SK-N-SH treated with all-trans-retinoic acid at 6 μM for 48 hours (cell line): ENCODE results near the gene DNAAF1.

Experiments
- ATAC-seq: fragments of 200-7000 bp; cut with Tn5 transposase; 3 replicates; pipeline ENCODE4 v1.9.1; 2020; ENCODE audit warnings: mild to moderate bottlenecking, moderate library complexity
- ARNTL ChIP-seq: fragments of 450-650 bp; formaldehyde crosslinking; IDR thresholded peaks from 2 replicates; pipeline ENCODE4 v1.5.0; 2020; ENCODE audit warnings: low read depth, mild to moderate bottlenecking, moderate library complexity, borderline replicate concordance
- CSDC2 ChIP-seq: fragments of 250-450 bp; sonication (Bioruptor Pico); IDR thresholded peaks from 2 replicates; pipeline ENCODE4 v1.5.0; 2020; ENCODE audit warnings: mild to moderate bottlenecking, moderate library complexity
- ESRRG ChIP-seq: fragments of 250-450 bp; sonication (Bioruptor Pico); IDR thresholded peaks from 2 replicates; pipeline ENCODE4 v1.6.1; 2021; ENCODE audit warnings: mild to moderate bottlenecking
- GLIS3 ChIP-seq: fragments of 250-450 bp; sonication (Bioruptor Pico); IDR thresholded peaks from 2 replicates; pipeline ENCODE4 v1.5.0; 2020; ENCODE audit warnings: mild to moderate bottlenecking, moderate library complexity
- ISL1 ChIP-seq: fragments of 250-450 bp; sonication (Bioruptor Pico); IDR thresholded peaks from 2 replicates; pipeline ENCODE4 v2.1.2; 2022; ENCODE audit warnings: mild to moderate bottlenecking, moderate library complexity
- OSR1 ChIP-seq: fragments of 250-450 bp; sonication (Bioruptor Pico); IDR thresholded peaks from 2 replicates; pipeline ENCODE4 v1.8.0; 2022; ENCODE audit warnings: moderate library complexity, mild to moderate bottlenecking, inconsistent platforms
- PPARA ChIP-seq: fragments of 250-450 bp; sonication (Bioruptor Pico); IDR thresholded peaks from 2 replicates; pipeline ENCODE4 v1.5.0; 2020; ENCODE audit warnings: mild to moderate bottlenecking, borderline replicate concordance
- RARB ChIP-seq: fragments of 250-450 bp; sonication (Bioruptor Pico); IDR thresholded peaks from 2 replicates; pipeline ENCODE4 v1.8.0; 2021; ENCODE audit warnings: mild to moderate bottlenecking, moderate library complexity
- SNAI2 ChIP-seq: fragments of 250-450 bp; sonication (Bioruptor Pico); IDR thresholded peaks from 2 replicates; pipeline ENCODE4 v1.5.0; 2020; ENCODE audit warnings: mild to moderate bottlenecking, moderate library complexity
- TOX ChIP-seq: fragments of 250-450 bp; sonication (Bioruptor Pico); IDR thresholded peaks from 2 replicates; pipeline ENCODE4 v1.8.0; 2021; ENCODE audit warnings: mild to moderate bottlenecking, moderate library complexity, borderline replicate concordance
- ZC3H10 ChIP-seq: fragments of 250-450 bp; sonication (Bioruptor Pico); IDR thresholded peaks from 2 replicates; pipeline ENCODE4 v1.5.1; 2021; ENCODE audit warnings: mild to moderate bottlenecking, moderate library complexity
- ZFP3 ChIP-seq: fragments of 250-450 bp; sonication (Bioruptor Pico); IDR thresholded peaks from 2 replicates; pipeline ENCODE4 v1.5.0; 2020; ENCODE audit warnings: mild to moderate bottlenecking, moderate library complexity
- ZFP30 ChIP-seq: fragments of 450-650 bp; formaldehyde crosslinking; IDR thresholded peaks from 2 replicates; pipeline ENCODE4 v1.5.0; 2022; ENCODE audit warnings: mild to moderate bottlenecking, moderate library complexity
- ZNF565 ChIP-seq: fragments of 450-650 bp; formaldehyde crosslinking; conservative IDR thresholded peaks from 2 replicates; pipeline ENCODE4 v1.5.0; 2020; ENCODE audit warnings: low read depth, mild to moderate bottlenecking, moderate library complexity
- ZNF70 ChIP-seq: fragments of 450-650 bp; formaldehyde crosslinking; IDR thresholded peaks from 2 replicates; pipeline ENCODE4 v1.5.0; 2020; ENCODE audit warnings: mild to moderate bottlenecking, moderate library complexity
- ZNF8 ChIP-seq: fragments of 450-650 bp; formaldehyde crosslinking; IDR thresholded peaks from 2 replicates; pipeline ENCODE4 v1.5.0; 2020; ENCODE audit warnings: mild to moderate bottlenecking, moderate library complexity
- TF ChIP-seq, protein P1 (sequence below): fragments of 250-450 bp; sonication (Bioruptor Pico); IDR thresholded peaks from 2 replicates; pipeline ENCODE4 v1.5.1; 2020; ENCODE audit warnings: low read depth, mild to moderate bottlenecking, moderate library complexity
- TF ChIP-seq, protein P2 (sequence below): fragments of 250-450 bp; sonication (Bioruptor Pico); IDR thresholded peaks from 2 replicates; pipeline ENCODE4 v1.8.0; 2020; ENCODE audit warnings: mild to moderate bottlenecking, moderate library complexity, borderline replicate concordance
- TF ChIP-seq, protein P3 (sequence below): fragments of 250-450 bp; sonication (Bioruptor Pico); IDR thresholded peaks from 2 replicates; pipeline ENCODE4 v1.5.0; 2020; ENCODE audit warnings: mild to moderate bottlenecking, moderate library complexity
- TF ChIP-seq, protein P4 (sequence below): fragments of 250-450 bp; sonication (Bioruptor Pico); IDR thresholded peaks from 2 replicates; pipeline ENCODE4 v1.5.1; 2021; ENCODE audit warnings: mild to moderate bottlenecking, moderate library complexity
- TF ChIP-seq, protein P5 (sequence below): fragments of 250-450 bp; sonication (Bioruptor Pico); IDR thresholded peaks from 2 replicates; pipeline ENCODE4 v1.8.0; 2021; ENCODE audit warnings: low read depth, mild to moderate bottlenecking, moderate library complexity, borderline replicate concordance

Gene DNAAF1

DNA sequence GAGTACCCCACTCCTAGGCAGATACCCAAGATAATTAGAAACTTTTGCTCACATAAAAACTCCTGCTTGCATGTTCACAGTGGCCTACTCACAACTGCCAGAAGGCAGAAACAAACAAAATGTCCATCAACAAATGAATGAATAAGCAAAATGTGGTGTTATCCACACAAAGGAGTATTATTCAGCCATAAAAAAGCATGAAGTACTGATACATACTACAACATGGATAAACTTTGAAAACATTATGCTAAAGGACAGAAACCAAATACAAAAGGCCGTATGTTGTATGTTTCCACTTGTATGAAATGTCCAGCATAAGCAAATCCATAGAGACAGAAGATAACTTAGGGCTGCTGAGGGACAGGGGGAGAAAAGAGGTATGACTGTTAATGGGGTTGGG is 2.0 kb upstream of the DNAAF1 start:
- TF ChIP-seq ZC3H10 (CRISPR knock-in tag) (no peak), SNAI2 (CRISPR knock-in tag) (no peak), ARNTL (CRISPR knock-in tag) (no peak), ZNF8 (CRISPR knock-in tag) (no peak), TOX (no peak), CSDC2 (CRISPR knock-in tag) (no peak), ZNF565 (CRISPR knock-in tag) (no peak), GLIS3 (CRISPR knock-in tag) (no peak), ESRRG (CRISPR knock-in tag) (no peak), ZNF70 (CRISPR knock-in tag) (no peak), ZFP30 (CRISPR knock-in tag) (no peak), PPARA (CRISPR knock-in tag) (no peak), ISL1 (no peak), RARB (CRISPR knock-in tag) (no peak), ZFP3 (CRISPR knock-in tag) (no peak)
- TF ChIP-seq, protein P1, sequence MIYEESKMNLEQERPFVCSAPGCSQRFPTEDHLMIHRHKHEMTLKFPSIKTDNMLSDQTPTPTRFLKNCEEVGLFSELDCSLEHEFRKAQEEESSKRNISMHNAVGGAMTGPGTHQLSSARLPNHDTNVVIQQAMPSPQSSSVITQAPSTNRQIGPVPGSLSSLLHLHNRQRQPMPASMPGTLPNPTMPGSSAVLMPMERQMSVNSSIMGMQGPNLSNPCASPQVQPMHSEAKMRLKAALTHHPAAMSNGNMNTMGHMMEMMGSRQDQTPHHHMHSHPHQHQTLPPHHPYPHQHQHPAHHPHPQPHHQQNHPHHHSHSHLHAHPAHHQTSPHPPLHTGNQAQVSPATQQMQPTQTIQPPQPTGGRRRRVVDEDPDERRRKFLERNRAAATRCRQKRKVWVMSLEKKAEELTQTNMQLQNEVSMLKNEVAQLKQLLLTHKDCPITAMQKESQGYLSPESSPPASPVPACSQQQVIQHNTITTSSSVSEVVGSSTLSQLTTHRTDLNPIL (CRISPR knock-in tag) = no peak
- TF ChIP-seq, protein P2, sequence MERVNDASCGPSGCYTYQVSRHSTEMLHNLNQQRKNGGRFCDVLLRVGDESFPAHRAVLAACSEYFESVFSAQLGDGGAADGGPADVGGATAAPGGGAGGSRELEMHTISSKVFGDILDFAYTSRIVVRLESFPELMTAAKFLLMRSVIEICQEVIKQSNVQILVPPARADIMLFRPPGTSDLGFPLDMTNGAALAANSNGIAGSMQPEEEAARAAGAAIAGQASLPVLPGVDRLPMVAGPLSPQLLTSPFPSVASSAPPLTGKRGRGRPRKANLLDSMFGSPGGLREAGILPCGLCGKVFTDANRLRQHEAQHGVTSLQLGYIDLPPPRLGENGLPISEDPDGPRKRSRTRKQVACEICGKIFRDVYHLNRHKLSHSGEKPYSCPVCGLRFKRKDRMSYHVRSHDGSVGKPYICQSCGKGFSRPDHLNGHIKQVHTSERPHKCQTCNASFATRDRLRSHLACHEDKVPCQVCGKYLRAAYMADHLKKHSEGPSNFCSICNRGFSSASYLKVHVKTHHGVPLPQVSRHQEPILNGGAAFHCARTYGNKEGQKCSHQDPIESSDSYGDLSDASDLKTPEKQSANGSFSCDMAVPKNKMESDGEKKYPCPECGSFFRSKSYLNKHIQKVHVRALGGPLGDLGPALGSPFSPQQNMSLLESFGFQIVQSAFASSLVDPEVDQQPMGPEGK (CRISPR knock-in tag) = no peak
- TF ChIP-seq, protein P3, sequence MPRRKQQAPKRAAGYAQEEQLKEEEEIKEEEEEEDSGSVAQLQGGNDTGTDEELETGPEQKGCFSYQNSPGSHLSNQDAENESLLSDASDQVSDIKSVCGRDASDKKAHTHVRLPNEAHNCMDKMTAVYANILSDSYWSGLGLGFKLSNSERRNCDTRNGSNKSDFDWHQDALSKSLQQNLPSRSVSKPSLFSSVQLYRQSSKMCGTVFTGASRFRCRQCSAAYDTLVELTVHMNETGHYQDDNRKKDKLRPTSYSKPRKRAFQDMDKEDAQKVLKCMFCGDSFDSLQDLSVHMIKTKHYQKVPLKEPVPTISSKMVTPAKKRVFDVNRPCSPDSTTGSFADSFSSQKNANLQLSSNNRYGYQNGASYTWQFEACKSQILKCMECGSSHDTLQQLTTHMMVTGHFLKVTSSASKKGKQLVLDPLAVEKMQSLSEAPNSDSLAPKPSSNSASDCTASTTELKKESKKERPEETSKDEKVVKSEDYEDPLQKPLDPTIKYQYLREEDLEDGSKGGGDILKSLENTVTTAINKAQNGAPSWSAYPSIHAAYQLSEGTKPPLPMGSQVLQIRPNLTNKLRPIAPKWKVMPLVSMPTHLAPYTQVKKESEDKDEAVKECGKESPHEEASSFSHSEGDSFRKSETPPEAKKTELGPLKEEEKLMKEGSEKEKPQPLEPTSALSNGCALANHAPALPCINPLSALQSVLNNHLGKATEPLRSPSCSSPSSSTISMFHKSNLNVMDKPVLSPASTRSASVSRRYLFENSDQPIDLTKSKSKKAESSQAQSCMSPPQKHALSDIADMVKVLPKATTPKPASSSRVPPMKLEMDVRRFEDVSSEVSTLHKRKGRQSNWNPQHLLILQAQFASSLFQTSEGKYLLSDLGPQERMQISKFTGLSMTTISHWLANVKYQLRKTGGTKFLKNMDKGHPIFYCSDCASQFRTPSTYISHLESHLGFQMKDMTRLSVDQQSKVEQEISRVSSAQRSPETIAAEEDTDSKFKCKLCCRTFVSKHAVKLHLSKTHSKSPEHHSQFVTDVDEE (CRISPR knock-in tag) = no peak
- TF ChIP-seq, protein P4, sequence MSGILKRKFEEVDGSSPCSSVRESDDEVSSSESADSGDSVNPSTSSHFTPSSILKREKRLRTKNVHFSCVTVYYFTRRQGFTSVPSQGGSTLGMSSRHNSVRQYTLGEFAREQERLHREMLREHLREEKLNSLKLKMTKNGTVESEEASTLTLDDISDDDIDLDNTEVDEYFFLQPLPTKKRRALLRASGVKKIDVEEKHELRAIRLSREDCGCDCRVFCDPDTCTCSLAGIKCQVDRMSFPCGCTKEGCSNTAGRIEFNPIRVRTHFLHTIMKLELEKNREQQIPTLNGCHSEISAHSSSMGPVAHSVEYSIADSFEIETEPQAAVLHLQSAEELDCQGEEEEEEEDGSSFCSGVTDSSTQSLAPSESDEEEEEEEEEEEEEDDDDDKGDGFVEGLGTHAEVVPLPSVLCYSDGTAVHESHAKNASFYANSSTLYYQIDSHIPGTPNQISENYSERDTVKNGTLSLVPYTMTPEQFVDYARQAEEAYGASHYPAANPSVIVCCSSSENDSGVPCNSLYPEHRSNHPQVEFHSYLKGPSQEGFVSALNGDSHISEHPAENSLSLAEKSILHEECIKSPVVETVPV (CRISPR knock-in tag) = no peak
- TF ChIP-seq, protein P5, sequence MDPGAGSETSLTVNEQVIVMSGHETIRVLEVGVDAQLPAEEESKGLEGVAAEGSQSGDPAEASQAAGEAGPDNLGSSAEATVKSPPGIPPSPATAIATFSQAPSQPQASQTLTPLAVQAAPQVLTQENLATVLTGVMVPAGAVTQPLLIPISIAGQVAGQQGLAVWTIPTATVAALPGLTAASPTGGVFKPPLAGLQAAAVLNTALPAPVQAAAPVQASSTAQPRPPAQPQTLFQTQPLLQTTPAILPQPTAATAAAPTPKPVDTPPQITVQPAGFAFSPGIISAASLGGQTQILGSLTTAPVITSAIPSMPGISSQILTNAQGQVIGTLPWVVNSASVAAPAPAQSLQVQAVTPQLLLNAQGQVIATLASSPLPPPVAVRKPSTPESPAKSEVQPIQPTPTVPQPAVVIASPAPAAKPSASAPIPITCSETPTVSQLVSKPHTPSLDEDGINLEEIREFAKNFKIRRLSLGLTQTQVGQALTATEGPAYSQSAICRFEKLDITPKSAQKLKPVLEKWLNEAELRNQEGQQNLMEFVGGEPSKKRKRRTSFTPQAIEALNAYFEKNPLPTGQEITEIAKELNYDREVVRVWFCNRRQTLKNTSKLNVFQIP (CRISPR knock-in tag) = no peak
- ATAC-seq = no peak

DNA sequence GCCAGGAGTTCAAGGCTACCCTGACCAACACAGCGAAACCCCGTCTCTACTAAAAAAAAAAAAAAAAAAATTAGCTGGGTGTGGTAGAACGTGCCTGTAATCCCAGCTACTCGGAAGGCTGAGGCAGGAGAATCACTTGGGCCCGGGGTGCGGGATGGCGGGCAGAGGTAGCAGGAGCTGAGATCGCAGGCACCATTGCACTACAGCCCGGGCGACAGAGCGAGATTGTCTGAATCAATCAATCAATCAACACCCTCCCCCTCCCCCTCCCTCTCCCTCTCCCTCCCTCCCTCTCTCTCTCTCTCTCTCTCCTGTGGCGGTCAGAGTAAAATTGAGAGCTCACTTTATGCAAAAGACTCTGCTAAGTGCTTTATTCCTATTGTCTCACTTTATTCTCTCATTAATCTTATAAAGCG is 1.3 kb upstream of the DNAAF1 start:
- ATAC-seq = no peak
- no peak for TF ChIP-seq ZNF8 (CRISPR knock-in tag)
- no peak for TF ChIP-seq ESRRG (CRISPR knock-in tag)
- TF ChIP-seq TOX = no peak
- no peak for TF ChIP-seq ZC3H10 (CRISPR knock-in tag)
- TF ChIP-seq, protein P1 (CRISPR knock-in tag) = no peak
- TF ChIP-seq, protein P2 (CRISPR knock-in tag) = no peak
- no peak for TF ChIP-seq ISL1
- TF ChIP-seq ZNF565 (CRISPR knock-in tag) = no peak
- TF ChIP-seq, protein P3 (CRISPR knock-in tag) = no peak
- no peak for TF ChIP-seq ZFP3 (CRISPR knock-in tag)
- no peak for TF ChIP-seq RARB (CRISPR knock-in tag)
- TF ChIP-seq, protein P4 (CRISPR knock-in tag) = no peak
- TF ChIP-seq ZFP30 (CRISPR knock-in tag) = no peak
- no peak for TF ChIP-seq OSR1 (CRISPR knock-in tag)
